Caco-2 (cell line): ENCODE data around the gene CASTOR2. TPM values are rescaled to one million over a fixed set of nuclear protein-coding genes. Genes with fewer than 3 reads are reported as not detected.

ENCODE experiments used
- BruUV-seq: library from RNA; stranded (reverse); fragments of 400-500 nt; replicated peaks from 2 replicates; lab custom pipeline; 2021; lab: Mats Ljungman, UMichigan
- CTCF ChIA-PET: fragments of 300-600 bp; sonication (Branson Sonifier 250); formaldehyde crosslinking; loops from one replicate; lab custom pipeline; 2022; ENCODE audit warnings: antibody characterized with exemption; lab: Charles Lee
- POLR2A ChIA-PET: fragments of 300-600 bp; sonication (Branson Sonifier 250); formaldehyde crosslinking; loops from one replicate; lab custom pipeline; 2022; ENCODE audit warnings: antibody characterized with exemption; lab: Charles Lee
- DNase-seq, 2 experiments: peaks; one replicate each; pipeline versions ENCODE4 v3.0.0 to v3.0.0-alpha.2; 2020 to 2022
- H3K27me3 ChIP-seq: replicated peaks from 2 replicates; pipeline ENCODE4 v1.6.0; 2011; ENCODE audit warnings: low read length; ENCODE audit not compliant: control insufficient read depth, insufficient read depth
- H3K36me3 ChIP-seq: 2 replicates; pipeline ENCODE4 v1.5.1; 2011; ENCODE audit warnings: low read length; ENCODE audit not compliant: control insufficient read depth, insufficient read depth
- H3K4me1 ChIP-seq: fragments of 250-450 bp; sonication (Bioruptor Pico); 2 replicates; pipeline ENCODE4 v1.5.1; 2020; ENCODE audit warnings: mild to moderate bottlenecking
- H3K4me3 ChIP-seq: 2 replicates; pipeline ENCODE4 v1.5.1; 2011; ENCODE audit warnings: low read depth, mild to moderate bottlenecking, control low read depth, low read length
- H3K9me3 ChIP-seq: fragments of 250-450 bp; sonication (Bioruptor Pico); 2 replicates; pipeline ENCODE4 v1.5.1; 2020; ENCODE audit warnings: mild to moderate bottlenecking, moderate library complexity
- H3K27ac Mint-ChIP-seq: one replicate; pipeline ENCODE4 v1.8.0; 2022; ENCODE audit warnings: mixed read lengths; ENCODE audit not compliant: unreplicated experiment
- H3K27me3 Mint-ChIP-seq: one replicate; pipeline ENCODE4 v1.8.0; 2022; ENCODE audit warnings: mixed read lengths; ENCODE audit not compliant: insufficient read depth, unreplicated experiment
- H3K36me3 Mint-ChIP-seq: one replicate; pipeline ENCODE4 v1.8.0; 2022; ENCODE audit warnings: mild to moderate bottlenecking, mixed read lengths; ENCODE audit not compliant: insufficient read depth, unreplicated experiment
- H3K4me1 Mint-ChIP-seq: one replicate; pipeline ENCODE4 v1.8.0; 2022; ENCODE audit warnings: low read depth, mixed read lengths; ENCODE audit not compliant: unreplicated experiment
- H3K4me3 Mint-ChIP-seq: one replicate; pipeline ENCODE4 v1.8.0; 2022; ENCODE audit warnings: mild to moderate bottlenecking, moderate library complexity, mixed read lengths; ENCODE audit not compliant: unreplicated experiment
- H3K9me3 Mint-ChIP-seq: one replicate; pipeline ENCODE4 v1.8.0; 2022; ENCODE audit warnings: mixed read lengths; ENCODE audit not compliant: unreplicated experiment
- CTCF ChIP-seq, 2 experiments: fragments of 200-600 bp in 1 of 2; IDR thresholded peaks; 1 replicate in 1 of 2; 2 replicates in 1 of 2; pipeline versions ENCODE4 v1.5.1 to v1.8.0; 2011 to 2022; ENCODE audit warnings: antibody characterized with exemption in 1 of 2, control low read depth in 1 of 2, inconsistent platforms in 1 of 2, low read depth in 1 of 2, low read length in 1 of 2, mild to moderate bottlenecking in 1 of 2, moderate library complexity in 1 of 2; ENCODE audit not compliant: insufficient read depth in 1 of 2, severe bottlenecking in 1 of 2, unreplicated experiment in 1 of 2
- intact Hi-C: fragments of 100-400 bp; cut with micrococcal nuclease; formaldehyde crosslinking; loops from one replicate; pipeline ENCODE4 v1.10.0; 2022; ENCODE audit not compliant: unreplicated experiment
- total RNA-seq: library from RNA; stranded (reverse); gene quantifications from 2 replicates; pipeline ENCODE4 v1.2.3, GENCODE V29; 2022

The CASTOR2 gene
- total RNA-seq, 1 experiment from 2014 or later, result 45.6 TPM

GRCh38 chr7:75019800-75020199 lies 55.3 kb downstream of the CASTOR2 start:
- POLR2A ChIA-PET, result no interaction called here
- Histone ChIP-seq H3K4me1 (no peaks in the 10 kb centered on the region), H3K4me3 (no peak overlapping the region), H3K27me3 (no peaks in the 10 kb centered on the region), H3K36me3 (peaks cover 1% of the 10 kb centered on the region; the same call in 1 of the 2 replicates), H3K9me3 (no peaks in the 10 kb centered on the region)
- Mint-ChIP-seq H3K27ac (no peak overlapping the region), H3K36me3 (peaks cover 20% of the 10 kb centered on the region), H3K27me3 (no peaks in the 10 kb centered on the region), H3K4me1 (no peaks in the 10 kb centered on the region), H3K4me3 (no peak overlapping the region), H3K9me3 (no peaks in the 10 kb centered on the region)
- no peak for TF ChIP-seq CTCF (IDR thresholded peaks at IDR 0.05; ENCODE audit: insufficient read depth in 1 of 2, low read depth in 1 of 2, low read length in 1 of 2, severe bottlenecking in 1 of 2, unreplicated experiment in 1 of 2)
- no TSS peak for BruUV-seq
- intact Hi-C loops, result no loop called here
- CTCF ChIA-PET, result no interaction called here
- DNase-seq, result no peak

GRCh38 chr7:75024922-75025321 lies 60.4 kb downstream of the CASTOR2 start:
- BruUV-seq, result no TSS peak
- Histone ChIP-seq H3K4me3 (no peak overlapping the region), H3K36me3 (no peaks in the 10 kb centered on the region), H3K9me3 (no peaks in the 10 kb centered on the region), H3K4me1 (no peaks in the 10 kb centered on the region), H3K27me3 (no peaks in the 10 kb centered on the region)
- Mint-ChIP-seq H3K4me1 (no peaks in the 10 kb centered on the region), H3K4me3 (no peak overlapping the region), H3K36me3 (peaks cover 37% of the 10 kb centered on the region), H3K27me3 (no peaks in the 10 kb centered on the region), H3K9me3 (no peaks in the 10 kb centered on the region), H3K27ac (no peak overlapping the region)
- no peak for TF ChIP-seq CTCF (IDR thresholded peaks at IDR 0.05; ENCODE audit: insufficient read depth in 1 of 2, low read depth in 1 of 2, low read length in 1 of 2, severe bottlenecking in 1 of 2, unreplicated experiment in 1 of 2)
- POLR2A ChIA-PET, result no interaction called here
- CTCF ChIA-PET, result no interaction called here
- no peak for DNase-seq
- intact Hi-C loops, result no loop called here

GRCh38 chr7:75028299-75028698 lies 63.8 kb downstream of the CASTOR2 start:
- intact Hi-C loops, result no loop called here

More at GRCh38 chr7:75028299-75028698, 63.8 kb downstream of the CASTOR2 start:
- Mint-ChIP-seq H3K9me3 (no peaks in the 10 kb centered on the region), H3K4me3 (no peak overlapping the region), H3K36me3 (peaks cover 45% of the 10 kb centered on the region), H3K27me3 (no peaks in the 10 kb centered on the region), H3K4me1 (no peaks in the 10 kb centered on the region), H3K27ac (no peak overlapping the region)
- CTCF ChIA-PET, result no interaction called here
- H3K36me3 ChIP-seq, result no peaks in the 10 kb centered on the region
- no peak for DNase-seq
- BruUV-seq, result no TSS peak
- H3K4me1 ChIP-seq, result no peaks in the 10 kb centered on the region
- H3K27me3 ChIP-seq, result no peaks in the 10 kb centered on the region
- POLR2A ChIA-PET, result no interaction called here
- no peak overlapping the region for H3K4me3 ChIP-seq
- no peaks in the 10 kb centered on the region for H3K9me3 ChIP-seq
- TF ChIP-seq CTCF (IDR thresholded peaks at IDR 0.05; ENCODE audit: insufficient read depth in 1 of 2, low read depth in 1 of 2, low read length in 1 of 2, severe bottlenecking in 1 of 2, unreplicated experiment in 1 of 2), result no peak
